ENCODE measurements around the gene HEXB.

The HEXB gene

DNA sequence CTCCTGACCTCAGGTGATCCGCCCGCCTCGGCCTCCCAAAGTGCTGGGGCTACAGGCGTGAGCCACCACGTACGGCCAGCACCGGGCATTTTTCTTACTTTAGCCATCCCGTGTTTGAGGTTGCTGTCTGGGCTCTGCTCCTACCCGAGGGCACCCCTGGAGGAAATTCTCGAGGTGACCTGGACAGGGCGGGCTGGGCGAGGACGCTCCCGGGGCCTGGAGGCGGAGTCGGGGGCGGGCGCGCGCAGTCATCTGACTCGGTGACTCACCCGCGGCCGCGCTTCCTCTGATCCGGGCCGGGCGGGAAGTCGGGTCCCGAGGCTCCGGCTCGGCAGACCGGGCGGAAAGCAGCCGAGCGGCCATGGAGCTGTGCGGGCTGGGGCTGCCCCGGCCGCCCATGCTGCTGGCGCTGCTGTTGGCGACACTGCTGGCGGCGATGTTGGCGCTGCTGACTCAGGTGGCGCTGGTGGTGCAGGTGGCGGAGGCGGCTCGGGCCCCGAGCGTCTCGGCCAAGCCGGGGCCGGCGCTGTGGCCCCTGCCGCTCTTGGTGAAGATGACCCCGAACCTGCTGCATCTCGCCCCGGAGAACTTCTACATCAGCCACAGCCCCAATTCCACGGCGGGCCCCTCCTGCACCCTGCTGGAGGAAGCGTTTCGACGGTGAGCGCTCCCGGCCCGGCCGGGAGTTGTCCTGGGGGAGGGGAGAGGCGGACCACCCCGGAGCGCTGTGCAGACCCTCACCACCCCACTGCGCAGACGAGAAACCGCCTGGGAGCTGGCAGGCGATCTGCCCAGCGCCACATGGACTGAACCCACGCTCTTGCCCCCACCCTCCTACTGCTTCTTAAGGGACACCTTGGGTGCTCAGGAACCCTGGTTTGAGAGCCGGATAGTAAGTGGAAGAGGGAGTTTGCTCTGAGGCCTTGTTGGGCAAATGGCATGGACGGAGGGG, at the start of gene HEXB:
TSS of gene HEXB (plus strand) at position 334 of the 952 bp plus-strand sequence. CDS start at position 362, 28 bp downstream.
- peak; percentile 89 to 92 for DNase-seq

DNA sequence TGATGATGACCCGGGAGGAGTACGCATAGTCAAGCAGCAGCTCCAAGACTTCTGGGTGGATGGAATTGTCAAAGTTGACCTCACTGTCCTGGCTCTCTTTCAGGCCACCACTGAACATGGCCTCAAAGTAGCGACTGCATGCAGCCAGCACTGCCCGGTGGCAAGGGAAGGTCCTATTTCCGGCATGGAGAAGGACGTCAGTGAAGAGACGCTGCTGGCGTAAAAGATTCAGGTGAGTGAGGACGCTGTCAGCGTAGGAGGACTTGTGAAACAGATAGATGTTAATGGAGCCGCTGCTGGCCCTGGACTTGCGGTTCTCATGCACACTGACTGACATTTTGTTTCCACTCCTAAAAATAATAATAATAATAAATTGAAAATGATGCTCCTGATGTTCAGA, 48.9 kb upstream of the HEXB start:
- no peak for DNase-seq

- DNase-seq: no peak
Observed at GRCh38 chr5:74636552-74636951, 48.5 kb upstream of the HEXB start.

DNA sequence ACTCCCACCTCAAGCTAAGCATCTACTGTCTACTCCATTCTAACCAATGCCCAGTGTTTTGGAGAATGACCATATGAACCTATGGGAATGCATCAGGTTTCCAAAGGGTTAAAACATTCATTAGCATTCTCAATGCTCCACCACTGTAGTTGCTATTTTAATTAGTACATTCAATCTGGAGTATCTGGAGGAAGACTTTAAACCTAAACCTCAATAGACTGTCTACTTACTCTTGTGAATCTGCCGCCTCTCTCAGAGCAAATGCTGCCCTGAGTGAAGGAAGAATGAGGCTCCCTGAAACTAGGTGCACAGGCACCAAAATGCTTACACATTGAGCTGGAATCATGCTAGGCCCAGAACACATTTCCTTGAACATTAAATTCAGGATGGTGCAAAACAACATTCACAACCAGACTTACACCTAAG, 46.5 kb upstream of the HEXB start:
- no peak for DNase-seq

GRCh38 chr5:74638970-74639806, 45.8 kb upstream of the HEXB start:
- no peak for DNase-seq

- DNase-seq: peak; percentile 57 to 62
Observed at GRCh38 chr5:74639807-74640449, 45.1 kb upstream of the HEXB start.

- DNase-seq: peak; percentile 75 to 84
Observed at GRCh38 chr5:74640450-74640953, 44.5 kb upstream of the HEXB start, which contains the start of gene ENC1. Gene ENC1, minus strand, starts transcription at chr5:74640728. Its CDS starts 4,243 bp downstream, at chr5:74636485.

DNA sequence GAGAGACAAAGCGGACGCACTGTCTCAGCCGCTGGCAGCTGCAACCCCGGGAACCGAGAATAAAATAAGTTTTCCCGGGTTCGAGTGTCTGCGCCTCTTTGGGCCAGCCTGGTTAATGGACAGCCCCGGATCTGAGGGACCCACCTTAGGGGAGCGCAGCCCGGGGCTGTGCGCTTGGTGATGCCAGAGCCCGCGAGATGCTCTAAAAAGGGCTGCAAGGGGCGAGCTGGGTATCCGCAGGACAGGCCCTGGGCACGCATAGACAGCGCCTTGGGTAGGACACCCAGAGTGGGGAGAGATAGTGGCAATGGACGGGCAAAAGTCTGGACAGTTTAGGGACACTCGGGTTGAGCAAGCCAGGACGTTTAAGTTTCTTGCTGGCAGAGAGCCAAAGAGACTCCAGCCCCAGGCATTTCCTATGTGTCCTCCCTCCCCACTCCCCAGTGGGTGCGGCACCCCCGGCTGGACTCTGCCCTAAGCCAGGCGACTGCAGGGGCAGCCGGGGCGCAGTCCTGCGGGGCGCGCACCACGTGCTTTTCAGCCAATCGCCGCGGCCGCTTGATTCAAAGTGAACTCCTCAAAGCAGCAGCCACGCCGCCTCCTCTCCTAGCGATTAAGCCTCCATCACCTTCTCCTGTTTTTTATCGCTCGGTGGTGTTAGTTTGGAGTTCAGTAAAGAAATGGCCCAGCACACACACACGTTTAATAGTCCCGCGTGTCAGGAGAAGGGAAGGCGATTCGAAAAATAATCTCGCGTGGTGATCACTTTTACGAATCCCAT, 43.9 kb upstream of the HEXB start:
- peak; percentile 64 to 67 for DNase-seq

DNA sequence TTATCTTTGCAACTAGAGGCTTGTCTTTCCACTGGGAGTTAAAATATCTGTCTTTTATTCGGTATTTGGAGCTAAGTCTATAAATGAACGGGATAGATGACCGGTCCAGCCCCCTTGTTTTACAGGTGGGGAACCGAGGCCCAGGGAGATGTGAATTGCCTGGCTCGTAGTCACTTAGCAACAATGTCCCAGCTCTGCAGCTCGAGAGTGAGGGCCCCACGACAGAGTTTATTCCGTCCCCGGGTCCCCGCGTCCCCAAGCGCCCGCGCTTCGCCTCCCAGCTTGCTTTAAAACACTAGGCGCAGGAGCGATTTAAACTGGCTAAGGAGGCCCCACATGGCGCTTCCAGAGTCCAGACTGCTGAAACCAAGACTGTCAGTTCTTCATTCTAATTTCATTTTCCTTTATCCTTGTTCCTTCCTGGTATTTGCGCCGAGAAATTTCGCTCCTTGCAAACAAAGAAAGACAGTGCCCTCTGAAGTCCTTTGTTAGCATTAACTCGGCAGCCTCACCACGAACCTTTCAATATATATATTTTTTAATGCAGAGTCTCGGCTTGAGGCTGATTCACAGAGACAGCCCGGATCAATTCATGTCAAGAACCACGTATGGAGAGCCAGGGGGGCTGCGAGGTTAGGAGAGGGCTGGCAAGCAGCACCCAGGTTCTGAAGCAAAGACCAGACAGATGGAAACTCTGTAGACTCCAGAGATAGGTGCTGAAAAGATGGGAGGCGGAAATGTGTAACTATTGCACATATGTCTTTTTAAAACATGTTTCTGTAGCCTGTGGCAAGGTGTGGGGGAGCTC, 43.1 kb upstream of the HEXB start:
- DNase-seq: peak; percentile 36 to 47

- no peak for DNase-seq
Observed at GRCh38 chr5:74642543-74642863, 42.5 kb upstream of the HEXB start.

DNA sequence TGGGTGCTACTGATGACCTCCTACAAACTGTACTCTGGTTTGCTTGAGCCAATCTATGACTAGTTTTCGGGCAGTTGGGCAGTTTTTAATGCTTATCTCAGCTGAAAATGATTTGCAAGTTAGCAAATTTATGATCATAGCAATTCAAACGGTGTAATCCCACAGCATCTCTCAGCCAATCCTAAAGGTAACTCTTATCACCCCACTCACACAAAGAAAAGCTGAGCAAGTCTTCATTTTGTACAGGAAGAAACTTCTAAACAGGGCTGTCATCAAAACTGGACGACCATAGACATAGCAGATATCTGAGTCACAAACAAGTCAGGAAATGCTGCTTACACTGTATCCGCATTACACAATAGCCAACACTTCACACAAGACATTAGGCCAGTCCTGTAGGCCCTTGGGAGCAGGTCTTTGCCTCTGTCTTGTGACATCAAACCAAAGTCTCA, 41.9 kb upstream of the HEXB start:
- no peak for DNase-seq

GRCh38 chr5:74647096-74647495, 37.9 kb upstream of the HEXB start:
- no peak for DNase-seq

DNA sequence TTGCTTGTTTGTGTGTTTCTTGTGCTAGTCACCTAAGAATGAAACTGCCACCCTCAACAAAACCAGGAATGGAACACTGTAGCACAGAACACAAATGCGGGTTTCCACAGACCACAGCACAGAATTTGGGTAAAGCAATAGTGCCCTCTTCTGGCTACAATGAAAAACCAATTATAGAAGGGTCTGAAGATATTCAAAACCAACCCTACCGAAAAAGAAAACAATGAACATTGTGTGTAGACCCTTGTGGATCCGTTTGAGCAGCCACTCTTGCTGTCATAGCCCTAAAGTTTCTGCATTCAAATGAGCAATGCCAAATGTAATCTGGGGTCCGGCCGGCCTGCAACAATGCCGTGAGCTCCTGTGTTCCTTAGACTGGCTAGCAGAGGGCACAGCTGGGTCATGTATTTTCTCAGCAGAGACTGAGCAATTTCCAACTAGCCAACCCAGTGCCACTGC, 36.2 kb upstream of the HEXB start:
- DNase-seq: no peak

- DNase-seq: no peak
Observed at GRCh38 chr5:74649421-74649973, 35.5 kb upstream of the HEXB start.

DNA sequence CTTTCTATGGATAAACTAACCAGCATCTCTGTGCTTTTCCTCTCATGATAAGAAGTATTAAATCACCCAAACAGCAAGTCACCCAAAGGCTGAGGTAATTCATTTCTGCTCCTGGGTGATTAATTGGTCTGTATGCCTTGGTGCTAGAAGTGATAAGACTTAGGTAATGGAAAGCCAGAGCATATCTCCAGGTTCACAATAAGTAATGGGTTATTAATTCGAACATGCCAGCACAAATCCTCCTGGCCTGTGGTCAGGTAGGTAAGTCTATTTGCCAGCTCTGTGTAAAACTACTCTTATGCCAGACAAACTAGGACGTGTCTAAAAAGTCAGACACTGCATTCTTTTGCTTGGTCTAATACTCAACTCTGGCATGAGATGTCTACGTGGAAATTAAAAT, 33.3 kb upstream of the HEXB start:
- no peak for DNase-seq

- no peak for DNase-seq
Observed at GRCh38 chr5:74652576-74652975, 32.5 kb upstream of the HEXB start.

DNA sequence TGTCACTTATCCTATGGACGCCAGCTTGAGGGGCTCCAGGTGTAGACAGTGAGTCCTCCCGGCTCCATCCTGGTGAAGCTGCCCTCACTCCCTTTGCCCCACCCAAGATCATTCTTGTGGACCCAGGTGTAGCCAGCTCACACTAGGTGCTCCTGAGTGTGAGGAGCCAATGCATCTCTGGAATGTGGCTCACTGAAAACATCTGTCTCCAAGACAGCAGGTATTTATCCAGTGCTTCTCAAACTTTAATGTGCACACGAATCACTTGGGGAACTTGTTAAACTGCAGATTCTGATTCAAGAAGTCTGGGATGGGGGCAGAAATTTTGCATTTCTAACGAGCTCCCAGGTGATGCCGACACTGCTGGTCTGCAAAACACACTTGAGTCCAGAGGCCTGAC, 31.0 kb upstream of the HEXB start:
- no peak for DNase-seq

GRCh38 chr5:74655206-74655605, 29.8 kb upstream of the HEXB start:
- DNase-seq: no peak

GRCh38 chr5:74655716-74656115, 29.3 kb upstream of the HEXB start:
- DNase-seq: no peak

GRCh38 chr5:74657165-74657564, 27.9 kb upstream of the HEXB start:
- DNase-seq: no peak

GRCh38 chr5:74659172-74659571, 25.9 kb upstream of the HEXB start:
- DNase-seq: no peak

Data from activated T-cell treated with anti-CD3 and anti-CD28 coated beads, Interleukin-2, amount 50 U/mL, for 48 hours (primary cell).